GM23338 (cell line): ENCODE results near the gene SLC30A3. TPM values are rescaled to one million over a fixed set of nuclear protein-coding genes. Genes with fewer than 3 reads are reported as not detected.

Experiments used
- ATAC-seq: fragments of 200-7000 bp; cut with Tn5 transposase; 3 replicates; pipeline ENCODE4 v1.9.1; 2020
- DNase-seq: peaks from one replicate; pipeline ENCODE4 v3.0.0-alpha.2; 2015; ENCODE audit warnings: low spot score
- H2AFZ ChIP-seq: fragments of 200-600 bp; sonication (generic); 2 replicates; pipeline ENCODE4 v1.8.0; 2016; ENCODE audit warnings: antibody characterized with exemption, mild to moderate bottlenecking, moderate library complexity
- H3F3A ChIP-seq: fragments of 200-600 bp; sonication (generic); replicated peaks from 2 replicates; pipeline ENCODE4 v1.8.0; 2017; ENCODE audit warnings: antibody characterized with exemption, mixed run types, low read depth
- H3K27ac ChIP-seq: fragments of 200-600 bp; sonication (generic); 2 replicates; pipeline ENCODE4 v1.6.1; 2016; ENCODE audit warnings: low read depth
- H3K27me3 ChIP-seq: fragments of 200-600 bp; sonication (generic); 2 replicates; pipeline ENCODE4 v1.8.0; 2016; ENCODE audit warnings: mild to moderate bottlenecking, mixed run types, moderate library complexity; ENCODE audit not compliant: insufficient read depth
- H3K36me3 ChIP-seq: fragments of 200-600 bp; sonication (generic); 2 replicates; pipeline ENCODE4 v1.8.0; 2016; ENCODE audit warnings: mild to moderate bottlenecking; ENCODE audit not compliant: insufficient read depth
- H3K4me1 ChIP-seq: fragments of 200-600 bp; sonication (generic); 2 replicates; pipeline ENCODE4 v1.8.0; 2016; ENCODE audit warnings: mild to moderate bottlenecking, moderate library complexity; ENCODE audit not compliant: insufficient read depth
- H3K4me2 ChIP-seq: fragments of 200-600 bp; sonication (generic); 2 replicates; pipeline ENCODE4 v1.7.1; 2017; ENCODE audit warnings: mixed run types
- H3K4me3 ChIP-seq: fragments of 200-600 bp; sonication (generic); 2 replicates; pipeline ENCODE4 v1.6.1; 2016; ENCODE audit warnings: mixed run types
- H3K79me2 ChIP-seq: fragments of 200-600 bp; sonication (generic); replicated peaks from 2 replicates; pipeline ENCODE4 v1.8.0; 2017; ENCODE audit warnings: mild to moderate bottlenecking; ENCODE audit not compliant: insufficient read depth
- H3K9me2 ChIP-seq: fragments of 200-600 bp; sonication (generic); 2 replicates; pipeline ENCODE4 v1.8.0; 2017; ENCODE audit not compliant: insufficient read depth
- H4K20me1 ChIP-seq: fragments of 200-600 bp; sonication (generic); replicated peaks from 2 replicates; pipeline ENCODE4 v1.8.0; 2017; ENCODE audit warnings: mild to moderate bottlenecking; ENCODE audit not compliant: insufficient read depth
- H3K27ac Mint-ChIP-seq: 2 replicates; pipeline ENCODE4 v1.8.0; 2020; ENCODE audit warnings: inconsistent platforms, mild to moderate bottlenecking, moderate library complexity, mixed read lengths
- H3K27me3 Mint-ChIP-seq: 3 replicates; pipeline ENCODE4 v1.8.0; 2022; ENCODE audit warnings: low read depth, mild to moderate bottlenecking, moderate library complexity, mixed read lengths, inconsistent platforms; ENCODE audit not compliant: insufficient read depth, poor library complexity
- H3K36me3 Mint-ChIP-seq: 3 replicates; pipeline ENCODE4 v1.8.0; 2021; ENCODE audit warnings: low read depth, mild to moderate bottlenecking, inconsistent platforms, moderate library complexity, mixed read lengths
- H3K4me1 Mint-ChIP-seq: 3 replicates; pipeline ENCODE4 v1.8.0; 2020; ENCODE audit warnings: mild to moderate bottlenecking, inconsistent platforms, mixed read lengths
- H3K4me3 Mint-ChIP-seq: 3 replicates; pipeline ENCODE4 v1.8.0; 2021; ENCODE audit warnings: moderate library complexity, mild to moderate bottlenecking, inconsistent platforms, mixed read lengths
- H3K9me3 Mint-ChIP-seq: 3 replicates; pipeline ENCODE4 v1.8.0; 2020; ENCODE audit warnings: moderate library complexity, mild to moderate bottlenecking, inconsistent platforms, mixed read lengths
- CTCF ChIP-seq, 2 experiments: fragments of 200-600 bp in 1 of 2; sonication (generic) in 1 of 2; conservative IDR thresholded peaks; 2 replicates each; pipeline versions ENCODE4 v1.5.1 to v1.6.1; 2016 to 2017; ENCODE audit warnings: antibody characterized with exemption in 2 of 2, low read depth in 2 of 2, mild to moderate bottlenecking in 2 of 2, moderate library complexity in 1 of 2
- EZH2 ChIP-seq: fragments of 200-600 bp; sonication (generic); IDR thresholded peaks from one replicate; pipeline ENCODE4 v1.8.0; 2017; ENCODE audit warnings: antibody characterized with exemption, mild to moderate bottlenecking, low read depth; ENCODE audit not compliant: unreplicated experiment
- JUNB ChIP-seq: IDR thresholded peaks from one replicate; pipeline ENCODE4 v1.6.1; 2016; ENCODE audit warnings: antibody characterized with exemption; ENCODE audit not compliant: unreplicated experiment
- NANOG ChIP-seq: IDR thresholded peaks from 2 replicates; pipeline ENCODE4 v1.6.1; 2016; ENCODE audit warnings: antibody characterized with exemption, borderline replicate concordance
- REST ChIP-seq: IDR thresholded peaks from one replicate; pipeline ENCODE4 v1.6.1; 2018; ENCODE audit warnings: antibody characterized with exemption; ENCODE audit not compliant: unreplicated experiment
- STAT1 ChIP-seq: IDR thresholded peaks from one replicate; pipeline ENCODE4 v1.6.1; 2016; ENCODE audit warnings: antibody characterized with exemption; ENCODE audit not compliant: unreplicated experiment
- ZNF114 ChIP-seq: fragments of 250-450 bp; sonication (Bioruptor Pico); IDR thresholded peaks from 2 replicates; pipeline ENCODE4 v1.5.0; 2020; ENCODE audit warnings: mild to moderate bottlenecking, moderate library complexity
- ZNF331 ChIP-seq: fragments of 250-450 bp; sonication (Bioruptor Pico); IDR thresholded peaks from 2 replicates; pipeline ENCODE4 v1.5.0; 2020; ENCODE audit warnings: low read depth, mild to moderate bottlenecking, moderate library complexity
- ZNF462 ChIP-seq: fragments of 250-450 bp; sonication (Bioruptor Pico); IDR thresholded peaks from 2 replicates; pipeline ENCODE4 v1.5.0; 2020; ENCODE audit warnings: mild to moderate bottlenecking, moderate library complexity
- polyA plus RNA-seq: library from polyadenylated mRNA; unstranded; fragments of >200 nt; fragmentation: Nextera tagmentation; extraction: Ambion mirVana; gene quantifications from 2 replicates; pipeline ENCODE4 v1.2.1, GENCODE V29; 2016
- total RNA-seq: library from RNA; depleted of rRNA; stranded (reverse); fragments of >200 nt; shearing (Covaris generic); gene quantifications from 2 replicates; pipeline ENCODE4 v1.2.3, GENCODE V29; 2014

The SLC30A3 gene
- total and polyA plus RNA-seq, 2 experiments from 2014 or later: 4.1 to 8.3 TPM

- TF ChIP-seq ZNF462 (CRISPR knock-in tag) (no peak), ZNF331 (CRISPR knock-in tag) (no peak), EZH2 (no peak), JUNB (no peak)
Observed at GRCh38 chr2:27288610-27289009, 25.8 kb upstream of the SLC30A3 start (continued).

GRCh38 chr2:27285481-27285880 lies 22.6 kb upstream of the SLC30A3 start:
- Mint-ChIP-seq H3K4me1 (peaks cover 43% of the 10 kb centered on the region), H3K9me3 (no peaks in the 10 kb centered on the region), H3K27ac (no peak overlapping the region), H3K4me3 (no peak overlapping the region), H3K36me3 (no peaks in the 10 kb centered on the region), H3K27me3 (peaks cover 17% of the 10 kb centered on the region)
- ATAC-seq (no peak), DNase-seq (no peak)
- Histone ChIP-seq H4K20me1 (no peaks in the 10 kb centered on the region), H3K36me3 (no peaks in the 10 kb centered on the region), H3K79me2 (no peaks in the 10 kb centered on the region), H3K9me2 (peaks cover 4% of the 10 kb centered on the region; the same call in 1 of the 2 replicates), H3K4me2 (no peak overlapping the region), H3K4me1 (peaks cover 27% of the 10 kb centered on the region), H3K4me3 (no peak overlapping the region), H3F3A (peaks cover 13% of the 10 kb centered on the region), H2AFZ (no peak overlapping the region), H3K27ac (no peak overlapping the region), H3K27me3 (no peaks in the 10 kb centered on the region)
- TF ChIP-seq NANOG (no peak), JUNB (no peak), STAT1 (no peak), ZNF114 (CRISPR knock-in tag) (no peak), REST (no peak), ZNF331 (CRISPR knock-in tag) (no peak), CTCF (conservative IDR thresholded peaks at IDR 0.05; ENCODE audit: low read depth in 2 of 2) (no peak)
